H9 (cell line): Measurements from ENCODE around the gene BICD1. TPM values are rescaled to one million over a fixed set of nuclear protein-coding genes. Genes with fewer than 3 reads are reported as not detected.

Experiments
- DNase-seq: peaks from one replicate; pipeline ENCODE4 v3.0.0-alpha.2; 2017
- H2AFZ ChIP-seq: one replicate; pipeline ENCODE4 v1.6.1; 2013; ENCODE audit warnings: mild to moderate bottlenecking, low read length, control low read depth, moderate library complexity
- H2AK5ac ChIP-seq: 2 replicates; pipeline ENCODE4 v1.6.1; 2013; ENCODE audit warnings: low read length, control low read depth, mixed read lengths; ENCODE audit not compliant: insufficient read length
- H2BK120ac ChIP-seq: one replicate; pipeline ENCODE4 v1.6.1; 2013; ENCODE audit warnings: low read depth, mild to moderate bottlenecking, low read length, control low read depth, inconsistent platforms; ENCODE audit not compliant: poor library complexity, severe bottlenecking
- H2BK12ac ChIP-seq: 2 replicates; pipeline ENCODE4 v1.6.1; 2013; ENCODE audit warnings: low read length, control low read depth, mixed read lengths, low read depth; ENCODE audit not compliant: insufficient read length
- H2BK15ac ChIP-seq: 2 replicates; pipeline ENCODE4 v1.6.1; 2013; ENCODE audit warnings: low read depth, low read length, control low read depth
- H2BK20ac ChIP-seq: one replicate; pipeline ENCODE4 v1.6.1; 2013; ENCODE audit warnings: low read depth, mild to moderate bottlenecking, low read length, control low read depth, inconsistent platforms; ENCODE audit not compliant: poor library complexity, severe bottlenecking
- H2BK5ac ChIP-seq: 2 replicates; pipeline ENCODE4 v1.6.1; 2013; ENCODE audit warnings: low read length, control low read depth, mixed read lengths; ENCODE audit not compliant: insufficient read length
- H3K14ac ChIP-seq: 2 replicates; pipeline ENCODE4 v1.6.1; 2013; ENCODE audit warnings: low read length, control low read depth; ENCODE audit not compliant: insufficient read depth
- H3K18ac ChIP-seq: 2 replicates; pipeline ENCODE4 v1.6.1; 2013; ENCODE audit warnings: low read depth, mild to moderate bottlenecking, mixed read lengths, low read length, control low read depth; ENCODE audit not compliant: insufficient read length
- H3K23ac ChIP-seq: 2 replicates; pipeline ENCODE4 v1.6.1; 2013; ENCODE audit warnings: low read length, control low read depth, mixed read lengths, low read depth; ENCODE audit not compliant: insufficient read length
- H3K23me2 ChIP-seq: 2 replicates; pipeline ENCODE4 v1.6.1; 2013; ENCODE audit warnings: low read depth, mild to moderate bottlenecking, mixed read lengths, low read length, control low read depth; ENCODE audit not compliant: insufficient read length, poor library complexity, severe bottlenecking
- H3K27ac ChIP-seq: 2 replicates; pipeline ENCODE4 v1.5.1; 2013; ENCODE audit warnings: low read length, control low read depth, mixed read lengths, low read depth; ENCODE audit not compliant: insufficient read length
- H3K27me3 ChIP-seq: 2 replicates; pipeline ENCODE4 v1.6.1; 2013; ENCODE audit warnings: low read length, control low read depth, inconsistent platforms; ENCODE audit not compliant: insufficient read depth
- H3K4ac ChIP-seq: 2 replicates; pipeline ENCODE4 v1.6.1; 2013; ENCODE audit warnings: low read depth, mild to moderate bottlenecking, control low read depth, inconsistent platforms, low read length, moderate library complexity
- H3K4me1 ChIP-seq: 2 replicates; pipeline ENCODE4 v1.6.1; 2013; ENCODE audit warnings: low read length, control low read depth, inconsistent platforms; ENCODE audit not compliant: insufficient read depth
- H3K4me2 ChIP-seq: 2 replicates; pipeline ENCODE4 v1.6.1; 2013; ENCODE audit warnings: low read length, control low read depth, mixed read lengths; ENCODE audit not compliant: insufficient read length, insufficient read depth
- H3K56ac ChIP-seq: 2 replicates; pipeline ENCODE4 v1.6.1; 2013; ENCODE audit warnings: low read depth, mild to moderate bottlenecking, mixed read lengths, low read length, control low read depth; ENCODE audit not compliant: insufficient read length
- H3K79me1 ChIP-seq: 2 replicates; pipeline ENCODE4 v1.6.1; 2013; ENCODE audit warnings: low read depth, mild to moderate bottlenecking, moderate library complexity, low read length, control low read depth, inconsistent platforms; ENCODE audit not compliant: insufficient read depth, poor library complexity, severe bottlenecking
- H3K79me2 ChIP-seq: 2 replicates; pipeline ENCODE4 v1.6.1; 2013; ENCODE audit warnings: low read length, control low read depth, inconsistent platforms; ENCODE audit not compliant: insufficient read depth
- H3K9ac ChIP-seq: 2 replicates; pipeline ENCODE4 v1.6.1; 2013; ENCODE audit warnings: low read length, control low read depth, mixed read lengths; ENCODE audit not compliant: insufficient read length; ENCODE audit errors: extremely low read depth
- H3K9me3 ChIP-seq: one replicate; pipeline ENCODE4 v1.6.1; 2013; ENCODE audit warnings: low read depth, low read length, inconsistent platforms; ENCODE audit not compliant: control insufficient read depth
- H3T11ph ChIP-seq: one replicate; pipeline ENCODE4 v1.6.1; 2013; ENCODE audit warnings: mild to moderate bottlenecking, low read length, control low read depth, inconsistent platforms
- H4K20me1 ChIP-seq: one replicate; pipeline ENCODE4 v1.6.1; 2013; ENCODE audit not compliant: control insufficient read depth, insufficient read length, insufficient read depth
- H4K5ac ChIP-seq: 2 replicates; pipeline ENCODE4 v1.6.1; 2013; ENCODE audit warnings: low read depth, mild to moderate bottlenecking, mixed read lengths, low read length, control low read depth; ENCODE audit not compliant: insufficient read length
- H4K8ac ChIP-seq: replicated peaks from 2 replicates; pipeline ENCODE4 v1.6.1; 2013; ENCODE audit warnings: low read length, control low read depth, mixed read lengths, low read depth; ENCODE audit not compliant: insufficient read length
- H4K91ac ChIP-seq: 2 replicates; pipeline ENCODE4 v1.6.1; 2013; ENCODE audit warnings: low read depth, mild to moderate bottlenecking, moderate library complexity, mixed read lengths, low read length, control low read depth; ENCODE audit not compliant: insufficient read length
- H3K27ac Mint-ChIP-seq, 3 experiments: 2 replicates in 2 of 3; 3 replicates in 1 of 3; pipeline ENCODE4 v1.8.0; 2020 to 2021; ENCODE audit warnings: mixed read lengths in 3 of 3, mild to moderate bottlenecking in 1 of 3, moderate library complexity in 1 of 3
- H3K27me3 Mint-ChIP-seq: 2 replicates; pipeline ENCODE4 v1.8.0; 2021; ENCODE audit warnings: low read depth, mild to moderate bottlenecking, moderate library complexity, mixed read lengths
- H3K36me3 Mint-ChIP-seq, 3 experiments: 2 replicates in 2 of 3; 3 replicates in 1 of 3; pipeline ENCODE4 v1.8.0; 2020 to 2021; ENCODE audit warnings: low read depth in 3 of 3, mixed read lengths in 3 of 3; ENCODE audit not compliant: insufficient read depth in 1 of 3
- H3K4me1 Mint-ChIP-seq, 2 experiments: 2 replicates each; pipeline ENCODE4 v1.8.0; 2020; ENCODE audit warnings: mixed read lengths in 2 of 2
- H3K4me3 Mint-ChIP-seq, 2 experiments: 2 replicates in 1 of 2; 3 replicates in 1 of 2; pipeline ENCODE4 v1.8.0; 2020 to 2021; ENCODE audit warnings: mild to moderate bottlenecking in 2 of 2, mixed read lengths in 2 of 2, moderate library complexity in 1 of 2
- H3K9me3 Mint-ChIP-seq, 2 experiments: 2 replicates in 1 of 2; 3 replicates in 1 of 2; pipeline ENCODE4 v1.8.0; 2020; ENCODE audit warnings: mild to moderate bottlenecking in 2 of 2, mixed read lengths in 2 of 2, moderate library complexity in 1 of 2
- WGBS: extraction: QIAGEN DNeasy Blood & Tissue Kit; methylation state at CpG from one replicate; pipeline ENCODE4 v1.1.7; 2013; ENCODE audit warnings: missing lambda C conversion rate, low lambda C conversion rate, mixed read lengths; ENCODE audit not compliant: insufficient read length; ENCODE audit errors: extremely low coverage; 5-methylcytosine and 5-hydroxymethylcytosine counted together
- total RNA-seq: library from RNA; stranded (reverse); gene quantifications from 2 replicates; pipeline ENCODE4 v1.2.1, GENCODE V29; 2021
- TF ChIP-seq, protein P1 (sequence below): fragments of 200-600 bp; sonication (generic); conservative IDR thresholded peaks from 3 replicates; pipeline ENCODE4 v1.8.0; 2021; ENCODE audit warnings: antibody characterized with exemption, mild to moderate bottlenecking

Gene BICD1
- total RNA-seq, 1 experiment from 2014 or later, result 134 TPM

GRCh38 chr12:32285021-32285420 lies 178.4 kb downstream of the BICD1 start:
- H3K14ac ChIP-seq, result no peak overlapping the region
- no peaks in the 10 kb centered on the region for H3K79me1 ChIP-seq
- H3K56ac ChIP-seq, result no peak overlapping the region
- no peak overlapping the region for H3T11ph ChIP-seq
- H3K27ac ChIP-seq, result no peak overlapping the region
- H4K20me1 ChIP-seq, result no peaks in the 10 kb centered on the region
- H2BK5ac ChIP-seq, result no peak overlapping the region
- H2BK20ac ChIP-seq, result no peak overlapping the region
- no peak overlapping the region for H3K4ac ChIP-seq
- H3K27ac Mint-ChIP-seq, result no peak overlapping the region
- no peak overlapping the region for H2BK12ac ChIP-seq
- H3K4me2 ChIP-seq, result no peak overlapping the region
- H3K9ac ChIP-seq, result no peak overlapping the region
- H2AK5ac ChIP-seq, result no peak overlapping the region
- H2AFZ ChIP-seq, result no peak overlapping the region
- peaks cover 7 to 15% (median 10%) of the 10 kb centered on the region in 3 experiments for H3K36me3 Mint-ChIP-seq
- H3K4me3 Mint-ChIP-seq, result no peak overlapping the region
- peaks cover 20 to 21% of the 10 kb centered on the region in 2 experiments for H3K4me1 Mint-ChIP-seq
- H4K91ac ChIP-seq, result no peak overlapping the region
- no peak overlapping the region for H2BK15ac ChIP-seq
- H3K27me3 Mint-ChIP-seq, result no peaks in the 10 kb centered on the region
- no peaks in the 10 kb centered on the region for H3K9me3 ChIP-seq
- DNase-seq, result no peak
- WGBS, result no CpG with 5 or more reads among the region's 2 CpGs
- H3K18ac ChIP-seq, result no peak overlapping the region
- no peak overlapping the region for H2BK120ac ChIP-seq
- H3K79me2 ChIP-seq, result 0 out of 2 replicates have a peak, but pooled peaks cover 2% of the 10 kb centered on the region
- peaks cover 0 to 7% of the 10 kb centered on the region in 2 experiments; a peak in 2 of 5 replicates for H3K9me3 Mint-ChIP-seq
- H3K23ac ChIP-seq, result no peak overlapping the region
- no peak overlapping the region for H4K5ac ChIP-seq
- TF ChIP-seq, protein P1, sequence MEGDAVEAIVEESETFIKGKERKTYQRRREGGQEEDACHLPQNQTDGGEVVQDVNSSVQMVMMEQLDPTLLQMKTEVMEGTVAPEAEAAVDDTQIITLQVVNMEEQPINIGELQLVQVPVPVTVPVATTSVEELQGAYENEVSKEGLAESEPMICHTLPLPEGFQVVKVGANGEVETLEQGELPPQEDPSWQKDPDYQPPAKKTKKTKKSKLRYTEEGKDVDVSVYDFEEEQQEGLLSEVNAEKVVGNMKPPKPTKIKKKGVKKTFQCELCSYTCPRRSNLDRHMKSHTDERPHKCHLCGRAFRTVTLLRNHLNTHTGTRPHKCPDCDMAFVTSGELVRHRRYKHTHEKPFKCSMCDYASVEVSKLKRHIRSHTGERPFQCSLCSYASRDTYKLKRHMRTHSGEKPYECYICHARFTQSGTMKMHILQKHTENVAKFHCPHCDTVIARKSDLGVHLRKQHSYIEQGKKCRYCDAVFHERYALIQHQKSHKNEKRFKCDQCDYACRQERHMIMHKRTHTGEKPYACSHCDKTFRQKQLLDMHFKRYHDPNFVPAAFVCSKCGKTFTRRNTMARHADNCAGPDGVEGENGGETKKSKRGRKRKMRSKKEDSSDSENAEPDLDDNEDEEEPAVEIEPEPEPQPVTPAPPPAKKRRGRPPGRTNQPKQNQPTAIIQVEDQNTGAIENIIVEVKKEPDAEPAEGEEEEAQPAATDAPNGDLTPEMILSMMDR, result no peak
- no peaks in the 10 kb centered on the region for H3K27me3 ChIP-seq
- H3K4me1 ChIP-seq, result no peaks in the 10 kb centered on the region; the same call in 1 of the 2 replicates
- H3K23me2 ChIP-seq, result no peaks in the 10 kb centered on the region
- H4K8ac ChIP-seq, result no peak overlapping the region
